HEK293T (cell line): Measurements from ENCODE around the gene NQO1.
"Not testable (repeated sequence)": the region's sequence is repeated elsewhere in the genome, so short reads cannot be mapped to it uniquely, and the experiment has no call there.

ENCODE experiments used
- CTCF ChIA-PET: fragments of 350-600 bp; formaldehyde crosslinking; extraction: SDS; loops from one replicate; lab custom pipeline; 2021; ENCODE audit warnings: antibody characterized with exemption, inconsistent platforms; lab: Yijun Ruan, JAX
- POLR2A ChIA-PET: fragments of 350-600 bp; formaldehyde crosslinking; extraction: SDS; loops from one replicate; lab custom pipeline; 2020; ENCODE audit warnings: antibody characterized with exemption, inconsistent platforms; lab: Yijun Ruan, JAX
- DNase-seq: peaks from one replicate; pipeline ENCODE4 v3.0.0; 2012; ENCODE audit warnings: mixed read lengths; ENCODE audit errors: extremely low spot score
- ARNT ChIP-seq: fragments of 450-650 bp; IDR thresholded peaks from 2 replicates; pipeline ENCODE4 v1.6.1; 2017; ENCODE audit warnings: mild to moderate bottlenecking
- BHLHE40 ChIP-seq: fragments of 450-650 bp; IDR thresholded peaks from 2 replicates; pipeline ENCODE4 v1.6.1; 2016; ENCODE audit warnings: mild to moderate bottlenecking, moderate library complexity, borderline replicate concordance
- CTBP1 ChIP-seq: fragments of 450-650 bp; IDR thresholded peaks from 2 replicates; pipeline ENCODE4 v1.6.1; 2016; ENCODE audit warnings: borderline replicate concordance
- ELF4 ChIP-seq: fragments of 450-650 bp; IDR thresholded peaks from 2 replicates; pipeline ENCODE4 v1.6.1; 2017; ENCODE audit warnings: antibody characterized with exemption
- FOXA1 ChIP-seq: fragments of 450-650 bp; IDR thresholded peaks from 2 replicates; pipeline ENCODE4 v1.6.1; 2016; ENCODE audit warnings: mild to moderate bottlenecking
- FOXK2 ChIP-seq: fragments of 450-650 bp; IDR thresholded peaks from 2 replicates; pipeline ENCODE4 v1.6.1; 2016; ENCODE audit warnings: mild to moderate bottlenecking
- FOXM1 ChIP-seq: fragments of 450-650 bp; IDR thresholded peaks from 2 replicates; pipeline ENCODE4 v1.6.1; 2017; ENCODE audit warnings: mild to moderate bottlenecking, borderline replicate concordance
- HDGF ChIP-seq: fragments of 450-650 bp; IDR thresholded peaks from 2 replicates; pipeline ENCODE4 v1.6.1; 2017; ENCODE audit warnings: antibody characterized with exemption, borderline replicate concordance
- L3MBTL2 ChIP-seq: fragments of 450-650 bp; conservative IDR thresholded peaks from 2 replicates; pipeline ENCODE4 v1.6.1; 2016; ENCODE audit warnings: mild to moderate bottlenecking
- LEF1 ChIP-seq: fragments of 450-650 bp; IDR thresholded peaks from 2 replicates; pipeline ENCODE4 v1.6.1; 2017; ENCODE audit warnings: mild to moderate bottlenecking, borderline replicate concordance
- NFRKB ChIP-seq: fragments of 450-650 bp; IDR thresholded peaks from 2 replicates; pipeline ENCODE4 v1.6.1; 2016; ENCODE audit warnings: mild to moderate bottlenecking, moderate library complexity
- PKNOX1 ChIP-seq: fragments of 450-650 bp; IDR thresholded peaks from 2 replicates; pipeline ENCODE4 v1.6.1; 2016
- SP1 ChIP-seq: fragments of 450-650 bp; IDR thresholded peaks from 2 replicates; pipeline ENCODE4 v1.6.1; 2017
- SUZ12 ChIP-seq: fragments of 450-650 bp; IDR thresholded peaks from 2 replicates; pipeline ENCODE4 v1.6.1; 2016; ENCODE audit warnings: mild to moderate bottlenecking
- TARDBP ChIP-seq: fragments of 450-650 bp; IDR thresholded peaks from 2 replicates; pipeline ENCODE4 v1.6.1; 2016
- ZNF384 ChIP-seq: fragments of 450-650 bp; IDR thresholded peaks from 2 replicates; pipeline ENCODE4 v1.6.1; 2016

NQO1 gene

GRCh38 chr16:69767459-69768229 lies 41.3 kb upstream of the NQO1 start:
- TF ChIP-seq HDGF (no peak), ZNF384 (no peak), FOXA1 (no peak), FOXM1 (no peak), ELF4 (no peak), SP1 (no peak), ARNT (no peak), SUZ12 (no peak)
- CTCF ChIA-PET, result interaction anchor here (0.7 kb wide), 1 partner anchor 368 kb away, joined by 6 read pairs; no protein-coding TSS in a partner anchor
- POLR2A ChIA-PET, result interaction anchor here (1.7 kb wide), 1 partner anchor 13 kb away, joined by 5 read pairs; the partner anchor contains the start of gene NOB1
- no peak for DNase-seq

GRCh38 chr16:69763599-69763942 lies 37.2 kb upstream of the NQO1 start:
- DNase-seq, result no peak
- TF ChIP-seq HDGF, result no peak
- TF ChIP-seq NFRKB, result no peak
- no peak for TF ChIP-seq FOXM1
- TF ChIP-seq ELF4, result no peak
- no peak for TF ChIP-seq FOXA1
- CTCF ChIA-PET, result interaction anchor here (0.6 kb wide), 1 partner anchor 260 kb away, joined by 4 read pairs; no protein-coding TSS in a partner anchor
- POLR2A ChIA-PET, result interaction anchor here (0.7 to 2.5 kb wide), 3 partner anchors 9 to 10 kb away, joined by 3 to 12 read pairs (median 9); partner anchors contain the start of gene NOB1

GRCh38 chr16:69762814-69763598 lies 36.6 kb upstream of the NQO1 start:
- POLR2A ChIA-PET, result interaction anchor here (0.7 to 2.5 kb wide), 5 partner anchors 9 to 59 kb away, joined by 3 to 12 read pairs (median 4); partner anchors contain the start of gene NOB1
- DNase-seq, result no peak
- CTCF ChIA-PET, result interaction anchor here (0.6 kb wide), 2 partner anchors 89 to 260 kb away, joined by 4 read pairs; no protein-coding TSS in a partner anchor
- TF ChIP-seq HDGF (no peak), SP1 (no peak)

- POLR2A ChIA-PET, result interaction anchor here (0.7 to 2.5 kb wide), 7 partner anchors 8 to 366 kb away, joined by 3 to 12 read pairs (median 3); partner anchors contain the start of gene NOB1
- DNase-seq, result peak; percentile 85
- peak; percentile 91 for TF ChIP-seq L3MBTL2
- TF ChIP-seq ELF4, result peak; percentile 55
- TF ChIP-seq ZNF384, result no peak
- no peak; the same call in 1 of the 2 replicates for TF ChIP-seq NFRKB
- no peak for TF ChIP-seq BHLHE40
- CTCF ChIA-PET, result interaction anchor here (0.6 kb wide), 1 partner anchor 90 kb away, joined by 4 read pairs; no protein-coding TSS in a partner anchor
These were observed 35.8 kb upstream of the NQO1 start, which contains the start of gene WWP2 for GRCh38 chr16:69761983-69762813. WWP2 (plus strand) TSS chr16:69762332; CDS start chr16:69787011, 24,679 bp downstream.

- POLR2A ChIA-PET, result not testable (repeated sequence)
These were observed 31.0 kb upstream of the NQO1 start for GRCh38 chr16:69757375-69757774.

GRCh38 chr16:69756705-69757104 lies 30.3 kb upstream of the NQO1 start:
- ChIA-PET CTCF (interaction anchor here (1.1 kb wide), 1 partner anchor 30 kb away, joined by 3 read pairs; no protein-coding TSS in a partner anchor), POLR2A (no interaction called here)
- TF ChIP-seq PKNOX1 (no peak), TARDBP (no peak), BHLHE40 (no peak), ARNT (no peak), CTBP1 (no peak), NFRKB (no peak), L3MBTL2 (no peak), FOXA1 (no peak), ZNF384 (no peak), HDGF (no peak), SUZ12 (no peak), SP1 (no peak), FOXM1 (no peak), FOXK2 (no peak), LEF1 (no peak)
- no peak for DNase-seq

More at GRCh38 chr16:69757375-69757774, 31.0 kb upstream of the NQO1 start:
- CTCF ChIA-PET, result interaction anchor here (1.1 kb wide), 1 partner anchor 30 kb away, joined by 3 read pairs; no protein-coding TSS in a partner anchor
- not testable (repeated sequence) for DNase-seq
